HEK293T (cell line): Measurements from ENCODE around the gene EVA1C.

Source experiments
- CTCF ChIA-PET: fragments of 350-600 bp; formaldehyde crosslinking; extraction: SDS; loops from one replicate; lab custom pipeline; 2021; ENCODE audit warnings: antibody characterized with exemption, inconsistent platforms; lab: Yijun Ruan, JAX
- POLR2A ChIA-PET: fragments of 350-600 bp; formaldehyde crosslinking; extraction: SDS; loops from one replicate; lab custom pipeline; 2020; ENCODE audit warnings: antibody characterized with exemption, inconsistent platforms; lab: Yijun Ruan, JAX
- DNase-seq: peaks from one replicate; pipeline ENCODE4 v3.0.0; 2012; ENCODE audit warnings: mixed read lengths; ENCODE audit errors: extremely low spot score
- ARNT ChIP-seq: fragments of 450-650 bp; IDR thresholded peaks from 2 replicates; pipeline ENCODE4 v1.6.1; 2017; ENCODE audit warnings: mild to moderate bottlenecking
- BHLHE40 ChIP-seq: fragments of 450-650 bp; IDR thresholded peaks from 2 replicates; pipeline ENCODE4 v1.6.1; 2016; ENCODE audit warnings: mild to moderate bottlenecking, moderate library complexity, borderline replicate concordance
- CTBP1 ChIP-seq: fragments of 450-650 bp; IDR thresholded peaks from 2 replicates; pipeline ENCODE4 v1.6.1; 2016; ENCODE audit warnings: borderline replicate concordance
- ELF4 ChIP-seq: fragments of 450-650 bp; IDR thresholded peaks from 2 replicates; pipeline ENCODE4 v1.6.1; 2017; ENCODE audit warnings: antibody characterized with exemption
- FOXA1 ChIP-seq: fragments of 450-650 bp; IDR thresholded peaks from 2 replicates; pipeline ENCODE4 v1.6.1; 2016; ENCODE audit warnings: mild to moderate bottlenecking
- FOXK2 ChIP-seq: fragments of 450-650 bp; IDR thresholded peaks from 2 replicates; pipeline ENCODE4 v1.6.1; 2016; ENCODE audit warnings: mild to moderate bottlenecking
- FOXM1 ChIP-seq: fragments of 450-650 bp; IDR thresholded peaks from 2 replicates; pipeline ENCODE4 v1.6.1; 2017; ENCODE audit warnings: mild to moderate bottlenecking, borderline replicate concordance
- HDGF ChIP-seq: fragments of 450-650 bp; IDR thresholded peaks from 2 replicates; pipeline ENCODE4 v1.6.1; 2017; ENCODE audit warnings: antibody characterized with exemption, borderline replicate concordance
- L3MBTL2 ChIP-seq: fragments of 450-650 bp; conservative IDR thresholded peaks from 2 replicates; pipeline ENCODE4 v1.6.1; 2016; ENCODE audit warnings: mild to moderate bottlenecking
- LEF1 ChIP-seq: fragments of 450-650 bp; IDR thresholded peaks from 2 replicates; pipeline ENCODE4 v1.6.1; 2017; ENCODE audit warnings: mild to moderate bottlenecking, borderline replicate concordance
- NFRKB ChIP-seq: fragments of 450-650 bp; IDR thresholded peaks from 2 replicates; pipeline ENCODE4 v1.6.1; 2016; ENCODE audit warnings: mild to moderate bottlenecking, moderate library complexity
- PKNOX1 ChIP-seq: fragments of 450-650 bp; IDR thresholded peaks from 2 replicates; pipeline ENCODE4 v1.6.1; 2016
- SP1 ChIP-seq: fragments of 450-650 bp; IDR thresholded peaks from 2 replicates; pipeline ENCODE4 v1.6.1; 2017
- SUZ12 ChIP-seq: fragments of 450-650 bp; IDR thresholded peaks from 2 replicates; pipeline ENCODE4 v1.6.1; 2016; ENCODE audit warnings: mild to moderate bottlenecking
- TARDBP ChIP-seq: fragments of 450-650 bp; IDR thresholded peaks from 2 replicates; pipeline ENCODE4 v1.6.1; 2016
- ZNF384 ChIP-seq: fragments of 450-650 bp; IDR thresholded peaks from 2 replicates; pipeline ENCODE4 v1.6.1; 2016

Gene EVA1C

GRCh38 chr21:32406405-32406804 lies 6.1 kb upstream of the EVA1C start:
- DNase-seq: no peak
- ChIA-PET CTCF (interaction anchor here (0.8 to 1.2 kb wide), 2 partner anchors 163 to 194 kb away, joined by 4 to 9 read pairs; no protein-coding TSS in a partner anchor), POLR2A (no interaction called here)
- no peak for TF ChIP-seq SUZ12
- no peak for TF ChIP-seq FOXK2
- no peak for TF ChIP-seq ARNT
- no peak for TF ChIP-seq ELF4

GRCh38 chr21:32410291-32410690 lies 2.2 kb upstream of the EVA1C start:
- TF ChIP-seq TARDBP: no peak
- no peak for TF ChIP-seq FOXA1
- TF ChIP-seq FOXK2: no peak
- TF ChIP-seq CTBP1: no peak
- TF ChIP-seq SP1: no peak
- TF ChIP-seq L3MBTL2: no peak
- no peak for TF ChIP-seq ZNF384
- TF ChIP-seq ELF4: no peak
- TF ChIP-seq HDGF: no peak
- no peak for DNase-seq
- CTCF ChIA-PET: no interaction called here
- POLR2A ChIA-PET: no interaction called here

- ChIA-PET POLR2A (no interaction called here), CTCF (no interaction called here)
- TF ChIP-seq ELF4 (no peak), HDGF (no peak), ZNF384 (no peak), TARDBP (no peak), SP1 (no peak)
- no peak for DNase-seq
Observed at GRCh38 chr21:32410916-32411315, 1.6 kb upstream of the EVA1C start.

GRCh38 chr21:32411350-32412161 lies 950 bp upstream of the EVA1C start:
- DNase-seq: no peak
- ChIA-PET POLR2A (interaction anchor here (0.9 kb wide), 1 partner anchor 158 kb away, joined by 3 read pairs; no protein-coding TSS in a partner anchor), CTCF (no interaction called here)
- TF ChIP-seq ARNT: no peak
- TF ChIP-seq ZNF384: no peak
- TF ChIP-seq LEF1: no peak
- TF ChIP-seq HDGF: no peak
- TF ChIP-seq ELF4: no peak
- TF ChIP-seq BHLHE40: no peak
- TF ChIP-seq CTBP1: no peak

- ChIA-PET CTCF (no interaction called here), POLR2A (no interaction called here)
Observed at GRCh38 chr21:32413015-32413504, 554 bp downstream of the EVA1C start.

GRCh38 chr21:32413697-32414578 lies 1.4 kb downstream of the EVA1C start:
- no peak for DNase-seq
- CTCF ChIA-PET: interaction anchor here (0.8 kb wide), 1 partner anchor 187 kb away, joined by 6 read pairs; no protein-coding TSS in a partner anchor
- POLR2A ChIA-PET: no interaction called here
- TF ChIP-seq CTBP1: no peak
- TF ChIP-seq NFRKB: no peak
- TF ChIP-seq FOXA1: no peak
- no peak for TF ChIP-seq ARNT

More at GRCh38 chr21:32413015-32413504, 554 bp downstream of the EVA1C start:
- TF ChIP-seq FOXK2 (no peak), SUZ12 (no peak), FOXM1 (no peak), CTBP1 (no peak), NFRKB (no peak), PKNOX1 (no peak), ELF4 (no peak), BHLHE40 (no peak), TARDBP (no peak), ARNT (no peak), L3MBTL2 (no peak), FOXA1 (no peak), ZNF384 (no peak), HDGF (no peak), SP1 (no peak), LEF1 (no peak)
- no peak for DNase-seq

- ChIA-PET POLR2A (interaction anchor here (0.6 kb wide), 1 partner anchor 1079 kb away, joined by 3 read pairs; no protein-coding TSS in a partner anchor), CTCF (interaction anchor here (0.8 kb wide), 2 partner anchors 186 kb away, joined by 3 to 6 read pairs; no protein-coding TSS in a partner anchor)
- DNase-seq: no peak
- no peak for TF ChIP-seq ELF4
- no peak for TF ChIP-seq CTBP1
- no peak for TF ChIP-seq L3MBTL2
- no peak for TF ChIP-seq TARDBP
- no peak for TF ChIP-seq HDGF
- TF ChIP-seq SP1: no peak
- no peak for TF ChIP-seq PKNOX1
- no peak for TF ChIP-seq FOXA1
- TF ChIP-seq NFRKB: no peak
- TF ChIP-seq ARNT: no peak
- TF ChIP-seq LEF1: no peak
- TF ChIP-seq FOXK2: no peak
- no peak for TF ChIP-seq SUZ12
Observed at GRCh38 chr21:32414579-32415358, 2.3 kb downstream of the EVA1C start.
